ENCODE data around the gene PAPLN. TPM values are rescaled to one million over a fixed set of nuclear protein-coding genes. Genes with fewer than 3 reads are reported as not detected.

The PAPLN gene
- total RNA-seq, 1 experiment from 2014 or later: 3.0 TPM

GRCh38 chr14:73208846-73209245, 28.5 kb upstream of the PAPLN start:
- intact Hi-C loops (cut with micrococcal nuclease; ENCODE audit: unreplicated experiment): no loop called here
- no peaks in the 10 kb centered on the region for H3K27me3 ChIP-seq (replicated peaks; ENCODE audit: control insufficient read depth, insufficient read depth, low read length)
- no peak overlapping the region for H3K27ac Mint-ChIP-seq (ENCODE audit: unreplicated experiment)
- no peaks in the 10 kb centered on the region for H3K27me3 Mint-ChIP-seq (ENCODE audit: insufficient read depth, unreplicated experiment)
- ChIA-PET POLR2A (no interaction called here), CTCF (no interaction called here)
- H3K36me3 Mint-ChIP-seq (ENCODE audit: insufficient read depth, unreplicated experiment): peaks cover 70% of the 10 kb centered on the region
- H3K4me3 Mint-ChIP-seq (ENCODE audit: unreplicated experiment): no peak overlapping the region
- DNase-seq: no peak
- no peaks in the 10 kb centered on the region for H3K9me3 ChIP-seq
- peaks cover 10% of the 10 kb centered on the region for H3K9me3 Mint-ChIP-seq (ENCODE audit: unreplicated experiment)
- H3K4me3 ChIP-seq (ENCODE audit: low read depth, low read length): no peak overlapping the region
- no TSS peak for BruUV-seq (replicated peaks)
- H3K4me1 Mint-ChIP-seq (ENCODE audit: low read depth, unreplicated experiment): no peaks in the 10 kb centered on the region
- TF ChIP-seq, protein P1, sequence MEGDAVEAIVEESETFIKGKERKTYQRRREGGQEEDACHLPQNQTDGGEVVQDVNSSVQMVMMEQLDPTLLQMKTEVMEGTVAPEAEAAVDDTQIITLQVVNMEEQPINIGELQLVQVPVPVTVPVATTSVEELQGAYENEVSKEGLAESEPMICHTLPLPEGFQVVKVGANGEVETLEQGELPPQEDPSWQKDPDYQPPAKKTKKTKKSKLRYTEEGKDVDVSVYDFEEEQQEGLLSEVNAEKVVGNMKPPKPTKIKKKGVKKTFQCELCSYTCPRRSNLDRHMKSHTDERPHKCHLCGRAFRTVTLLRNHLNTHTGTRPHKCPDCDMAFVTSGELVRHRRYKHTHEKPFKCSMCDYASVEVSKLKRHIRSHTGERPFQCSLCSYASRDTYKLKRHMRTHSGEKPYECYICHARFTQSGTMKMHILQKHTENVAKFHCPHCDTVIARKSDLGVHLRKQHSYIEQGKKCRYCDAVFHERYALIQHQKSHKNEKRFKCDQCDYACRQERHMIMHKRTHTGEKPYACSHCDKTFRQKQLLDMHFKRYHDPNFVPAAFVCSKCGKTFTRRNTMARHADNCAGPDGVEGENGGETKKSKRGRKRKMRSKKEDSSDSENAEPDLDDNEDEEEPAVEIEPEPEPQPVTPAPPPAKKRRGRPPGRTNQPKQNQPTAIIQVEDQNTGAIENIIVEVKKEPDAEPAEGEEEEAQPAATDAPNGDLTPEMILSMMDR (IDR thresholded peaks at IDR 0.05; ENCODE audit: insufficient read depth in 1 of 2, low read depth in 1 of 2, low read length in 1 of 2, severe bottlenecking in 1 of 2, unreplicated experiment in 1 of 2): no peak
- no peaks in the 10 kb centered on the region; the same call in 1 of the 2 replicates for H3K36me3 ChIP-seq (ENCODE audit: control insufficient read depth, insufficient read depth, low read length)
- no peaks in the 10 kb centered on the region for H3K4me1 ChIP-seq

- peaks cover 10% of the 10 kb centered on the region for H3K9me3 Mint-ChIP-seq (ENCODE audit: unreplicated experiment)
- POLR2A ChIA-PET: no interaction called here
- no peaks in the 10 kb centered on the region for H3K4me1 ChIP-seq
- H3K4me3 ChIP-seq (ENCODE audit: low read depth, low read length): no peak overlapping the region
- H3K4me1 Mint-ChIP-seq (ENCODE audit: low read depth, unreplicated experiment): no peaks in the 10 kb centered on the region
- H3K36me3 ChIP-seq (ENCODE audit: control insufficient read depth, insufficient read depth, low read length): no peaks in the 10 kb centered on the region; the same call in 1 of the 2 replicates
- H3K36me3 Mint-ChIP-seq (ENCODE audit: insufficient read depth, unreplicated experiment): peaks cover 66% of the 10 kb centered on the region
- no peak for DNase-seq
- no TSS peak for BruUV-seq (replicated peaks)
- H3K27me3 ChIP-seq (replicated peaks; ENCODE audit: control insufficient read depth, insufficient read depth, low read length): no peaks in the 10 kb centered on the region
- CTCF ChIA-PET: no interaction called here
- TF ChIP-seq, protein P1 (IDR thresholded peaks at IDR 0.05; ENCODE audit: insufficient read depth in 1 of 2, low read depth in 1 of 2, low read length in 1 of 2, severe bottlenecking in 1 of 2, unreplicated experiment in 1 of 2): no peak
- no peaks in the 10 kb centered on the region for H3K27me3 Mint-ChIP-seq (ENCODE audit: insufficient read depth, unreplicated experiment)
- intact Hi-C loops (cut with micrococcal nuclease; ENCODE audit: unreplicated experiment): no loop called here
- H3K9me3 ChIP-seq: no peaks in the 10 kb centered on the region
- no peak overlapping the region for H3K4me3 Mint-ChIP-seq (ENCODE audit: unreplicated experiment)
- no peak overlapping the region for H3K27ac Mint-ChIP-seq (ENCODE audit: unreplicated experiment)
These were observed 27.4 kb upstream of the PAPLN start for GRCh38 chr14:73209953-73210352.

DNA sequence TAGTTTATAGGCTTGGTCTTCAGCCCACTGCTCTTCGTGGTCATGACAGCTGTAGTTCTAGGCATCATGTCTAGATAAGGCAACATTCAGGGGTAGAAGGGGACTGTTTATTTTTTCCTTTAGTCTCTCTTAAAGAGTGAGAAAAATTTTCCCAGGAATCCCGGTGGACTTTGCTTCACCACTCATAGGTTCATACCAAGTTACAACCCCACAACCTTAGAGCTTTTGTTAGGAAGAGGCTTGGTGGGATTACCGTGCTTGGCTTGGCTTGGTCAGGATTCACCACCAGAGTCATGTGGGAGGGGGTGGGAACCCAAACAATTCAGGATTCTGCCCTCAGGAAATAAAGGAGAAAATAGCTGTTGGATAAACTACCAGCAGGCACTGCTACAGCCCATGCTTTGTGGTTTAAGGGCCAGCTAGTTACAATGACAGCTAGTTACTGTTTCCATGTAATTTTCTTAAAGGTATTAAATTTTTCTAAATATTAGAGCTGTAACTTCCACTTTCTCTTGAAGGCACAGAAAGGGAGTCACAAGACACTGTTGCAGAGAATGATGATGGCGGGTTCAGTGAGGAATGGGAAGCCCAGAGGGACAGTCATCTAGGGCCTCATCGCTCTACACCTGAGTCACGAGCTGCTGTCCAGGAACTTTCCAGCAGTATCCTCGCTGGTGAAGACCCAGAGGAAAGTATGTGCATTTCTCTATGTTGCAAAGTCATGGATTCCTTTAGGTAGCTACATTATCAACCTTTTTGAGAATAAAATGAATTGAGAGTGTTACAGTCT, 25.9 kb upstream of the PAPLN start:
- H3K27me3 Mint-ChIP-seq (ENCODE audit: insufficient read depth, unreplicated experiment): no peaks in the 10 kb centered on the region
- no peaks in the 10 kb centered on the region for H3K9me3 ChIP-seq
- no peak for DNase-seq
- no peaks in the 10 kb centered on the region; the same call in 1 of the 2 replicates for H3K36me3 ChIP-seq (ENCODE audit: control insufficient read depth, insufficient read depth, low read length)
- intact Hi-C loops (cut with micrococcal nuclease; ENCODE audit: unreplicated experiment): no loop called here
- no peaks in the 10 kb centered on the region for H3K4me1 Mint-ChIP-seq (ENCODE audit: low read depth, unreplicated experiment)
- no peaks in the 10 kb centered on the region for H3K27me3 ChIP-seq (replicated peaks; ENCODE audit: control insufficient read depth, insufficient read depth, low read length)
- no peak overlapping the region for H3K4me3 ChIP-seq (ENCODE audit: low read depth, low read length)
- no TSS peak for BruUV-seq (replicated peaks)
- H3K9me3 Mint-ChIP-seq (ENCODE audit: unreplicated experiment): peaks cover 10% of the 10 kb centered on the region
- H3K4me3 Mint-ChIP-seq (ENCODE audit: unreplicated experiment): no peak overlapping the region
- H3K36me3 Mint-ChIP-seq (ENCODE audit: insufficient read depth, unreplicated experiment): peaks cover 61% of the 10 kb centered on the region
- ChIA-PET POLR2A (no interaction called here), CTCF (no interaction called here)
- TF ChIP-seq, protein P1 (IDR thresholded peaks at IDR 0.05; ENCODE audit: insufficient read depth in 1 of 2, low read depth in 1 of 2, low read length in 1 of 2, severe bottlenecking in 1 of 2, unreplicated experiment in 1 of 2): no peak
- H3K4me1 ChIP-seq: no peaks in the 10 kb centered on the region
- no peak overlapping the region for H3K27ac Mint-ChIP-seq (ENCODE audit: unreplicated experiment)
